Panc1 (cell line): ENCODE results near the gene CTSL.
"Not testable (repeated sequence)": the region's sequence is repeated elsewhere in the genome, so short reads cannot be mapped to it uniquely, and the experiment has no call there.

Source experiments
- CTCF ChIP-seq: fragments of 450-650 bp; IDR thresholded peaks from 2 replicates; pipeline ENCODE4 v1.5.1; 2017; ENCODE audit warnings: mild to moderate bottlenecking
- POLR2AphosphoS5 ChIP-seq: IDR thresholded peaks from 2 replicates; pipeline ENCODE4 v1.6.1; 2012; ENCODE audit warnings: mild to moderate bottlenecking, low read depth, low read length, moderate library complexity
- SIN3A ChIP-seq: IDR thresholded peaks from 2 replicates; pipeline ENCODE4 v1.6.1; 2012; ENCODE audit warnings: low read depth, mild to moderate bottlenecking, low read length, moderate library complexity, borderline replicate concordance; ENCODE audit not compliant: insufficient read depth
- TCF7L2 ChIP-seq: IDR thresholded peaks from 2 replicates; pipeline ENCODE4 v1.6.1; 2011; ENCODE audit warnings: mild to moderate bottlenecking, low read depth, low read length, inconsistent platforms
- TF ChIP-seq, protein P1 (sequence below), 2 experiments: IDR thresholded peaks; 2 replicates each; pipeline ENCODE4 v1.6.1; 2011 to 2012; ENCODE audit warnings: low read depth in 2 of 2, control low read depth in 1 of 2, low read length in 1 of 2, mild to moderate bottlenecking in 1 of 2, moderate library complexity in 1 of 2; ENCODE audit not compliant: insufficient read depth in 1 of 2

DNA sequence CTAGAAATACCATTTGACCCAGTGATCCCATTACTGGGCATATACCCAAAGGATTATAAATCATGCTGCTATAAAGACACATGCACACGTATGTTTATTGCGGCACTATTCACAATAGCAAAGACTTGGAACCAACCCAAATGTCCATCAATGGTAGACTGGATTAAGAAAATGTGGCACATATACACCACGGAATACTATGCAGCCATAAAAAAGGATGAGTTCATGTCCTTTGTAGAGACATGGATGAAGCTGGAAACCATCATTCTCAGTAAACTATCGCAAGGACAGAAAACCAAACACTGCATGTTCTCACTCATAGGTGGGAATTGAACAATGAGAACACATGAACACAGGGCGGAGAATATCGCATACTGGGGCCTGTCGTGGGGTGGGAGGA lies 18.3 kb downstream of the CTSL start:
- TF ChIP-seq CTCF, POLR2AphosphoS5, SIN3A, TCF7L2: not testable (repeated sequence)
- TF ChIP-seq, protein P1, sequence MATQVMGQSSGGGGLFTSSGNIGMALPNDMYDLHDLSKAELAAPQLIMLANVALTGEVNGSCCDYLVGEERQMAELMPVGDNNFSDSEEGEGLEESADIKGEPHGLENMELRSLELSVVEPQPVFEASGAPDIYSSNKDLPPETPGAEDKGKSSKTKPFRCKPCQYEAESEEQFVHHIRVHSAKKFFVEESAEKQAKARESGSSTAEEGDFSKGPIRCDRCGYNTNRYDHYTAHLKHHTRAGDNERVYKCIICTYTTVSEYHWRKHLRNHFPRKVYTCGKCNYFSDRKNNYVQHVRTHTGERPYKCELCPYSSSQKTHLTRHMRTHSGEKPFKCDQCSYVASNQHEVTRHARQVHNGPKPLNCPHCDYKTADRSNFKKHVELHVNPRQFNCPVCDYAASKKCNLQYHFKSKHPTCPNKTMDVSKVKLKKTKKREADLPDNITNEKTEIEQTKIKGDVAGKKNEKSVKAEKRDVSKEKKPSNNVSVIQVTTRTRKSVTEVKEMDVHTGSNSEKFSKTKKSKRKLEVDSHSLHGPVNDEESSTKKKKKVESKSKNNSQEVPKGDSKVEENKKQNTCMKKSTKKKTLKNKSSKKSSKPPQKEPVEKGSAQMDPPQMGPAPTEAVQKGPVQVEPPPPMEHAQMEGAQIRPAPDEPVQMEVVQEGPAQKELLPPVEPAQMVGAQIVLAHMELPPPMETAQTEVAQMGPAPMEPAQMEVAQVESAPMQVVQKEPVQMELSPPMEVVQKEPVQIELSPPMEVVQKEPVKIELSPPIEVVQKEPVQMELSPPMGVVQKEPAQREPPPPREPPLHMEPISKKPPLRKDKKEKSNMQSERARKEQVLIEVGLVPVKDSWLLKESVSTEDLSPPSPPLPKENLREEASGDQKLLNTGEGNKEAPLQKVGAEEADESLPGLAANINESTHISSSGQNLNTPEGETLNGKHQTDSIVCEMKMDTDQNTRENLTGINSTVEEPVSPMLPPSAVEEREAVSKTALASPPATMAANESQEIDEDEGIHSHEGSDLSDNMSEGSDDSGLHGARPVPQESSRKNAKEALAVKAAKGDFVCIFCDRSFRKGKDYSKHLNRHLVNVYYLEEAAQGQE (IDR thresholded peaks at IDR 0.05; ENCODE audit: insufficient read depth in 1 of 2, low read depth in 2 of 2, low read length in 1 of 2) = not testable (repeated sequence)
